ENCODE data around the gene SMKR1.

DNA sequence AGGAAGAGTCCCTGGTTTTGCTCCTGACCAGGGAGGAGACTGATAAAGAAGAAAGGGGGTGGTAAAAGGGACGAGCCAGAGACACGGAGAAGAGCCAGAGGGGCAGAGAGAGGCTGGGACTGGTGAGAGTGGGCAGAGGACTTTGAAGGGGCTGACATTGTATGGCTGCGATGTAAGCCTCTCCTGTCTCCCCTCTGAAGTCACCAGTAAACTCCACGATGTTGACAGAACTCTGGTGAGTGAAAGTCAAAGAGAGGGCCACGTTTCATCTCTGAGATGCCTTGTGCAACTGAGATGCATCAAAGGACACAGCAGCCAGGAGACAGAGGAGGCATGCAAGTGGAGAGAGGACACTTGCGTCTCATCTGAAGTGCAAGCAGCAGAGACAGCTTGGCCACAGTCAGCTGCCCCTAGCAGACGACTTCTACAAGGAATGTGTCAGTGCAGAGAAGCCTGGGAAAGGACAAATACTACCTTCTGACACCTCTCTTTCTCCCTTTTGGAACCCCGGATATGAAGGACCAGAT lies 54.3 kb downstream of the SMKR1 start:
- TF ChIP-seq CTCF (IDR thresholded peaks at IDR 0.05) (no peak), POLR2A (IDR thresholded peaks at IDR 0.05) (no peak)

Measured in body of pancreas (tissue), 4 donors.